Measurements from ENCODE around the gene CDC45. TPM values are rescaled to one million over a fixed set of nuclear protein-coding genes. Genes with fewer than 3 reads are reported as not detected.

Gene CDC45
- total RNA-seq, 4 donors from 2014 or later, result 0.95 to 1.4 (median 1.2) TPM; not detected in 1

GRCh38 chr22:19508024-19508776 is 28.5 kb downstream of the CDC45 start:
- DNase-seq (ENCODE audit: low spot score), result no peak
- no peak for TF ChIP-seq CTCF (IDR thresholded peaks at IDR 0.05)
- ATAC-seq (ENCODE audit: low FRiP score), result no peak

GRCh38 chr22:19509191-19509590 is 29.5 kb downstream of the CDC45 start:
- TF ChIP-seq CTCF (IDR thresholded peaks at IDR 0.05), result no peak
- no peak for ATAC-seq (ENCODE audit: low FRiP score)

DNA sequence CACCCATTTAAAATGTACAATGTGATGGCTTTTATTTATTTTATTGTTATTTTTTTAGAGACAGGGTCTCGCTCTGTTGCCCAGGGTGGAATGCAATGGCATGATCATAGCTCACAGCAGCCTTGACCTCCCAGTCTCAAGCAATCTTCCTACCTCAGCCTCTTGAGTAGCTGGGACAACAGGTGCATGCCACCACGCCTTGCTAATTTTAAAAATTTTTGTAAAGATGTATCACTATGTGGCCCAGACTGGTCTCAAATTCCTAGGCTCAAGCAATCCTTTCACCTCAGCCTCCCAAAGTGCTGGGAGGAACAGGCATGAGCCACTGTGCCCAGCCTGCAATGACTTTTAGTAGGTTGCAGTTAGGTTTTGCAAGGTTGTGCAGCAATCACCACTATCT is 30.2 kb downstream of the CDC45 start:
- no peak for DNase-seq (ENCODE audit: low spot score)
- no peak for ATAC-seq (ENCODE audit: low FRiP score)
- TF ChIP-seq CTCF (IDR thresholded peaks at IDR 0.05), result no peak

More at GRCh38 chr22:19509191-19509590, 29.5 kb downstream of the CDC45 start:
- DNase-seq (ENCODE audit: low spot score), result no peak

DNA sequence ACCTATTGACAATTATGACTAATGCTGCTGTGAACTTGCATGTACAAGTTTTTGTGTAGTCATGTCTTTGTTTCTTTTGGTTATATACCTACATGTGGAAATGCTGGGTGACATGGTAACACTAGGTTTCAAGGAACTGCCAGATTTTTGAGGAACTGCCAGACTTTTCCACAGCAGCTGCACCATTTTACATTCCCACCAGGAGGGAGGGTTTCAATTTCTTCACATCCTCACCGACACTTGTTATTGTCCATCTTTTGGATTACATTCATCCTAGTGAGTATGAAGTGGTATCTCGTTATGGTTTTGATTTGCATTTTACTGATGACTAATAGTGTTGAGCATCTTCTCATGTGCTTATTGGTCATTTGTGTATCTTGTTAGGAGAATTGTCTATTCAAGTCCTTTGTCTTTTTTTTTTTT is 31.2 kb downstream of the CDC45 start:
- TF ChIP-seq CTCF (IDR thresholded peaks at IDR 0.05), result no peak
- ATAC-seq (ENCODE audit: low FRiP score), result no peak
- DNase-seq (ENCODE audit: low spot score), result no peak

DNA sequence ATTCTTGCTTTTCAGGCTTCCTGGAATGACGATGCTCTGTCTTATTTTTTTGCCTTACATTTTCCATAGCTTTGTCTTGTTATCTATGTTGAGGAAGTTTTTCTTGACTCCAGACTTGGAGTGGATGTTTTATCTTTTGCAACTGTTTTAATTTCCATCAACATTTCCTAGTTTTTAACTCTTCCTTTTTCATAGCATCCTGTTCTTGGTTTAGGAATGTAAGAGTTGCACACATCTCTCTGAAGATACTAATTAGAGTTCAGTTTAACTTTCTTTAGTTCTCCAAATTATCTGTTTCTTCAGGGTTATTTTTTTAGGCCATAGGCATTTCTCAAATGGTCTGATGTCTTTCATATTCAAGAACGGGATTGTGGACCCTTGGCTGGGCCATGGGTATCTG is 34.1 kb downstream of the CDC45 start:
- no peak for TF ChIP-seq CTCF (IDR thresholded peaks at IDR 0.05)
- no peak for DNase-seq (ENCODE audit: low spot score)
- ATAC-seq (ENCODE audit: low FRiP score), result no peak

DNA sequence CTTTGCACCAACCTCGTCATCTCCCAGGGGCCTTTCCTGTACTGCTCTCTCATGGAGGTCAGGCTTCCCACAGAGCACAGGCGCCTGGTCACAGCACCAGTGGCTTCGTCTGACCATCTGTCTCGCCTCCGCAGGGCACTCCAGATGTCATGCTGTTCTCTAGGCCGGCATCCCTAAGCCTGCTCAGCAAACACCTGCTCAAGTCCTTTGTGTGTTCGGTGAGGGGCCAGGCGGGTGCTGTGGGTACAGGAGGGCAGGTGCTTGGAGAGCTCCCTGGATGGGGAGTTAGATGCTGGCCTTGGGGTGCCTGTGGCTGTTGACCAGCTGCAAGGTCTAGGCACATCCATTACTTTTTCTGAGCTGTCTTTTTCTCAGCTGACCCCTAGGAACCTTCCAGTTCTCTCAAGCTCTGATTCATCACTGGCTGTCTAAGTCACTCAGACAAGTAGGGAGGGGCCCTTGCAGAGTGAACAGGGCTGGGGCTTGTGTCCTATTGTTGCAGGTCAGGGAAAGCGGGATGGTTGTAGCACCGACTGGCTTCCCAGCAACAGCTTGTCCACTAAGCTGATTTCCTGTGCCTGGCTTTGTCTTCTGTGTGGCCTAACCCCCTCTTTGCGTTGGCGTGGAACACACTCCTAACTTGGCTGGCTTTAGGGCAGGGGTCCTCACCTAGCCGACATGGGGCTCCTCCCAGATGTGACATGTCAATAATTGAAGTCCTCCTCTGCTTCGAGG is 35.3 kb downstream of the CDC45 start:
- ATAC-seq (ENCODE audit: low FRiP score) (no peak), DNase-seq (ENCODE audit: low spot score) (no peak)
- TF ChIP-seq CTCF (IDR thresholded peaks at IDR 0.05), result no peak

All from omental fat pad (tissue), 4 donors.